ENCODE measurements around the gene C19orf33. TPM values are rescaled to one million over a fixed set of nuclear protein-coding genes. Genes with fewer than 3 reads are reported as not detected.

C19orf33 gene
- total and polyA plus RNA-seq, 2 of the 8 experiments (the other 6 are each of a cell fraction or from before 2014, with no cell fraction given): 6.0 to 36.0 TPM

- Histone ChIP-seq H2BK5ac (ENCODE audit: low read depth, low read length) (peak within 1 kb of the TSS; percentile 36), H2BK12ac (ENCODE audit: low read depth, low read length) (peak within 1 kb of the TSS; percentile 60; the same call in 1 of the 2 replicates), H2BK20ac (ENCODE audit: low read length) (no peak within 1 kb of the TSS), H4K91ac (replicated peaks; ENCODE audit: insufficient read length, low read length) (peak within 1 kb of the TSS; percentile 68), H2BK120ac (replicated peaks; ENCODE audit: low read depth, low read length) (no peak within 1 kb of the TSS), H3K23me2 (ENCODE audit: low read depth, low read length) (peaks cover 15% of the 10 kb centered on the region; the same call in 1 of the 2 replicates), H2AFZ (ENCODE audit: low read length) (peak within 1 kb of the TSS; percentile 60; the same call in 1 of the 2 replicates), H3K79me2 (ENCODE audit: control insufficient read depth in 1 of 2, insufficient read depth in 2 of 2, low read length in 2 of 2) (peaks cover 0 to 18% of the 10 kb centered on the region in 2 experiments; a peak in 2 of 4 replicates), H3K36me3 (ENCODE audit: control insufficient read depth in 2 of 4, insufficient read depth in 4 of 4, low read length in 3 of 4) (no peaks in the 10 kb centered on the region), H3K4ac (replicated peaks; ENCODE audit: insufficient read length, low read depth, low read length) (peak within 1 kb of the TSS; percentile 44), H4K8ac (ENCODE audit: extremely low read depth, insufficient read depth, low read length) (peak within 1 kb of the TSS; percentile 39), H3K79me1 (ENCODE audit: low read depth, low read length) (peaks cover 2% of the 10 kb centered on the region; the same call in 1 of the 2 replicates), H3K27me3 (replicated peaks in 1 of 4; ENCODE audit: control insufficient read depth in 3 of 4, extremely low read depth in 1 of 4, insufficient read depth in 3 of 4, low read length in 3 of 4) (peaks cover 0 to 29% (median 16%) of the 10 kb centered on the region in 4 experiments; a peak in 6 of 7 replicates), H3K23ac (ENCODE audit: insufficient read length) (no peak within 1 kb of the TSS), H3K4me1 (replicated peaks in 1 of 4; ENCODE audit: control insufficient read depth in 3 of 4, insufficient read depth in 4 of 4, low read length in 3 of 4) (peaks cover 0 to 11% (median 3%) of the 10 kb centered on the region in 4 experiments; a peak in 5 of 7 replicates), H3K9ac (replicated peaks in 1 of 4; ENCODE audit: extremely low read depth in 1 of 4, low read depth in 3 of 4, low read length in 3 of 4) (peak within 1 kb of the TSS; percentile 51 to 68 (median 64)), H3K4me3 (ENCODE audit: extremely low read depth in 1 of 4, insufficient read depth in 2 of 4, low read depth in 3 of 4, low read length in 4 of 4) (peak within 1 kb of the TSS; percentile 61 to 89 (median 64)), H3K18ac (ENCODE audit: extremely low read depth, low read length) (no peak within 1 kb of the TSS; the same call in 1 of the 2 replicates), H3K9me3 (ENCODE audit: insufficient read depth in 2 of 2, low read depth in 1 of 2, low read length in 1 of 2) (no peaks in the 10 kb centered on the region), H2BK15ac (ENCODE audit: low read length) (no peak within 1 kb of the TSS), H4K5ac (ENCODE audit: insufficient read length, low read depth, low read length) (peak within 1 kb of the TSS; percentile 32), H4K20me1 (replicated peaks in 1 of 2; ENCODE audit: control insufficient read depth in 1 of 2, insufficient read depth in 2 of 2, low read length in 2 of 2) (no peaks in the 10 kb centered on the region), H2AK5ac (ENCODE audit: low read depth, low read length) (no peak within 1 kb of the TSS), H3K56ac (replicated peaks; ENCODE audit: insufficient read length, low read depth, low read length) (no peak within 1 kb of the TSS), H3K27ac (ENCODE audit: low read depth, low read length) (peak within 1 kb of the TSS; percentile 73), H3K4me2 (ENCODE audit: insufficient read depth in 1 of 2, low read depth in 2 of 2, low read length in 2 of 2) (peak within 1 kb of the TSS; percentile 77 to 90), H3K14ac (ENCODE audit: insufficient read length) (no peak within 1 kb of the TSS)
- DNase-seq (ENCODE audit: low read depth in 1 of 2, low spot score in 2 of 2) (peak; percentile 92 to 94), FAIRE-seq (no peak)
- ChIA-PET CTCF (ENCODE audit: partially characterized antibody) (no interaction called here), POLR2A (ENCODE audit: partially characterized antibody) (interaction anchor here (0.9 to 3.7 kb wide), 3 partner anchors 11 to 51 kb away, joined by 4 to 17 read pairs (median 5); partner anchors contain the start of genes C19orf33 and SPINT2)
- 10% methylated on average over 27 of the region's 64 CpGs; no CpG with 5 or more reads in 1 of the 2 experiments for WGBS, 2 experiments (ENCODE audit: extremely low coverage in 1 of 2, insufficient coverage in 1 of 2, insufficient read length in 1 of 2, insufficient replicate concordance in 2 of 2, low coverage in 1 of 2, low lambda C conversion rate in 2 of 2, missing lambda C conversion rate in 1 of 2)
- TF ChIP-seq CTCF (IDR thresholded peaks at IDR 0.05; ENCODE audit: control extremely low read depth in 1 of 3, insufficient read depth in 1 of 3, low read depth in 1 of 3, low read length in 3 of 3) (no peak), JUND (IDR thresholded peaks at IDR 0.05; ENCODE audit: low read length) (no peak), PHF8 (conservative IDR thresholded peaks at IDR 0.05; ENCODE audit: low read depth, low read length) (no peak), SIRT6 (IDR thresholded peaks at IDR 0.05; ENCODE audit: low read length) (no peak), FOSL1 (IDR thresholded peaks at IDR 0.05; ENCODE audit: insufficient read depth, low read depth, low read length) (peak; percentile 70; the same call in 1 of the 2 replicates), SUZ12 (IDR thresholded peaks at IDR 0.05; ENCODE audit: low read length) (no peak), EP300 (IDR thresholded peaks at IDR 0.05; ENCODE audit: borderline replicate concordance in 1 of 2, low read depth in 2 of 2, low read length in 2 of 2) (no peak), BCL11A (IDR thresholded peaks at IDR 0.05; ENCODE audit: low read depth in 2 of 2, low read length in 2 of 2) (no peak)
Measured at GRCh38 chr19:38315657-38316476, 11.8 kb downstream of the C19orf33 start, which contains the start of gene YIF1B. YIF1B (minus strand) TSS chr19:38315947; CDS start chr19:38315917, 30 bp downstream.

All from H1 (cell line).